K562 (cell line): Measurements from ENCODE around the gene DCP1B. TPM values are rescaled to one million over a fixed set of nuclear protein-coding genes. Genes with fewer than 3 reads are reported as not detected.

Source experiments
- ATAC-seq: fragments of 200-7000 bp; cut with Tn5 transposase; 3 replicates; pipeline ENCODE4 v1.9.1; 2020; ENCODE audit warnings: moderate library complexity
- BruUV-seq: library from RNA; stranded (reverse); fragments of 400-500 nt; replicated peaks from 2 replicates; lab custom pipeline; 2021; lab: Mats Ljungman, UMichigan
- CTCF ChIA-PET: fragments of 300-600 bp; formaldehyde crosslinking; extraction: SDS; loops from one replicate; lab custom pipeline; 2021; ENCODE audit warnings: low intra/inter-chr PET ratio; lab: Yijun Ruan, JAX
- POLR2A ChIA-PET: fragments of 300-600, 350-650 bp; sonication (Branson Sonifier 250); formaldehyde crosslinking; extraction: SDS; loops from one replicate; lab custom pipeline; 2021; ENCODE audit warnings: antibody characterized with exemption, inconsistent platforms; lab: Yijun Ruan, JAX
- DNase-seq, 4 experiments: peaks; one replicate each; pipeline versions ENCODE4 v3.0.0 to v3.0.0-alpha.2; 2011 to 2018; ENCODE audit warnings: low spot score in 3 of 4, mixed read lengths in 3 of 4; ENCODE audit errors: extremely low read depth in 1 of 4
- FAIRE-seq: peaks from 2 replicates; lab custom pipeline; 2011; peaks lifted over from hg19 to GRCh38; lab: Jason Lieb, UNC
- H2AFZ ChIP-seq: 2 replicates; pipeline ENCODE4 v1.6.0; 2011; ENCODE audit warnings: low read depth, low read length, control low read depth, inconsistent platforms
- H3K27ac ChIP-seq: fragments of 200-600 bp; 3 replicates; pipeline ENCODE4 v1.8.0; 2011; ENCODE audit warnings: low read depth, mild to moderate bottlenecking, control low read depth, inconsistent platforms, low read length, moderate library complexity, mixed read lengths; ENCODE audit errors: extremely low read depth
- H3K27me3 ChIP-seq, 2 experiments: fragments of 300-600 bp in 1 of 2; 2 replicates in 1 of 2; 3 replicates in 1 of 2; pipeline versions ENCODE4 v1.6.0 to v1.8.0; 2011; ENCODE audit warnings: inconsistent platforms in 2 of 2, low read length in 2 of 2, mild to moderate bottlenecking in 1 of 2, mixed read lengths in 1 of 2, moderate library complexity in 1 of 2; ENCODE audit not compliant: control insufficient read depth in 2 of 2, insufficient read depth in 2 of 2
- H3K36me3 ChIP-seq: fragments of 300-600 bp; 3 replicates; pipeline ENCODE4 v1.8.0; 2011; ENCODE audit warnings: mild to moderate bottlenecking, low read length, inconsistent platforms; ENCODE audit not compliant: control insufficient read depth, insufficient read depth
- H3K4me1 ChIP-seq, 2 experiments: fragments of 200-600 bp in 1 of 2; replicated peaks in 1 of 2; 2 replicates in 1 of 2; 3 replicates in 1 of 2; pipeline versions ENCODE4 v1.5.1 to v1.8.0; 2011; ENCODE audit warnings: inconsistent platforms in 2 of 2, low read length in 2 of 2, mild to moderate bottlenecking in 1 of 2, mixed read lengths in 1 of 2, moderate library complexity in 1 of 2; ENCODE audit not compliant: control insufficient read depth in 2 of 2, insufficient read depth in 2 of 2
- H3K4me2 ChIP-seq: 2 replicates; pipeline ENCODE4 v1.6.1; 2011; ENCODE audit warnings: low read length, control low read depth, inconsistent platforms, mixed read lengths; ENCODE audit not compliant: insufficient read depth
- H3K4me3 ChIP-seq: fragments of 200-600 bp; sonication (generic), shearing (Covaris generic); 2 replicates; pipeline ENCODE4 v1.5.1; 2016; ENCODE audit warnings: control low read depth, inconsistent platforms
- H3K79me2 ChIP-seq: fragments of 200-600 bp; 3 replicates; pipeline ENCODE4 v1.8.0; 2011; ENCODE audit warnings: low read length, inconsistent platforms; ENCODE audit not compliant: control insufficient read depth, insufficient read depth
- H3K9ac ChIP-seq, 2 experiments: 2 replicates each; pipeline versions ENCODE4 v1.6.0 to v1.6.1; 2011; ENCODE audit warnings: low read depth in 2 of 2, low read length in 2 of 2, control low read depth in 1 of 2, inconsistent platforms in 1 of 2, mild to moderate bottlenecking in 1 of 2, mixed read lengths in 1 of 2; ENCODE audit not compliant: insufficient read depth in 1 of 2
- H3K9me1 ChIP-seq: one replicate; pipeline ENCODE4 v1.6.0; 2011; ENCODE audit warnings: inconsistent platforms, mild to moderate bottlenecking, low read length, moderate library complexity; ENCODE audit not compliant: control insufficient read depth, insufficient read depth
- H3K9me3 ChIP-seq: replicated peaks from 2 replicates; pipeline ENCODE4 v1.5.1; 2011; ENCODE audit warnings: low read depth, low read length, inconsistent platforms; ENCODE audit not compliant: control insufficient read depth, insufficient read depth
- H4K20me1 ChIP-seq: replicated peaks from 2 replicates; pipeline ENCODE4 v1.6.1; 2011; ENCODE audit warnings: low read length, inconsistent platforms, mixed read lengths; ENCODE audit not compliant: control insufficient read depth, insufficient read depth
- BDP1 ChIP-seq: IDR thresholded peaks from 3 replicates; pipeline ENCODE4 v1.6.1; 2011; ENCODE audit not compliant: insufficient read length, insufficient read depth
- CBFB ChIP-seq: sonication (generic); formaldehyde crosslinking; IDR thresholded peaks from 2 replicates; pipeline ENCODE4 v1.4.0; 2020; ENCODE audit warnings: mild to moderate bottlenecking, missing genetic modification reagents
- CBX8 ChIP-seq: fragments of 200-600 bp; sonication (generic); IDR thresholded peaks from 2 replicates; pipeline ENCODE4 v1.6.1; 2012; ENCODE audit warnings: borderline replicate concordance, mixed run types, low read depth, mild to moderate bottlenecking, moderate library complexity, mixed read lengths, low read length, control low read depth, inconsistent platforms; ENCODE audit not compliant: poor library complexity, severe bottlenecking; ENCODE audit errors: extremely low read depth
- ELF1 ChIP-seq: fragments of 200-800 bp; sonication (Bioruptor generic); IDR thresholded peaks from 2 replicates; pipeline ENCODE4 v1.6.1; 2016; ENCODE audit warnings: missing genetic modification characterization, missing compliant biosample characterization
- FOXM1 ChIP-seq, 2 experiments: fragments of 450-650 bp in 1 of 2; sonication (generic) in 1 of 2; formaldehyde crosslinking in 1 of 2; IDR thresholded peaks; 2 replicates each; pipeline versions ENCODE4 v1.6.1 to v1.9.0; 2017 to 2022; ENCODE audit warnings: low read depth in 2 of 2, mild to moderate bottlenecking in 2 of 2, missing genetic modification reagents in 1 of 2, moderate library complexity in 1 of 2
- KLF16 ChIP-seq: IDR thresholded peaks from 2 replicates; pipeline ENCODE4 v1.6.1; 2016; ENCODE audit warnings: antibody characterized with exemption
- POLR3G ChIP-seq: IDR thresholded peaks from 2 replicates; pipeline ENCODE4 v1.6.1; 2011; ENCODE audit not compliant: insufficient read length, insufficient replicate concordance; ENCODE audit errors: extremely low read depth
- RBBP5 ChIP-seq: fragments of 200-600 bp; sonication (generic); IDR thresholded peaks from 2 replicates; pipeline ENCODE4 v1.6.1; 2012; ENCODE audit warnings: borderline replicate concordance, mild to moderate bottlenecking, low read length, control low read depth, inconsistent platforms; ENCODE audit not compliant: insufficient read depth, poor library complexity, severe bottlenecking
- SREBF2 ChIP-seq: sonication (generic); formaldehyde crosslinking; IDR thresholded peaks from 2 replicates; pipeline ENCODE4 v1.4.0; 2020; ENCODE audit warnings: mild to moderate bottlenecking, missing genetic modification reagents
- ZNF324 ChIP-seq: fragments of 250-450 bp; sonication (Bioruptor Pico); IDR thresholded peaks from 2 replicates; pipeline ENCODE4 v1.4.0; 2020; ENCODE audit warnings: mild to moderate bottlenecking
- ZNF507 ChIP-seq: conservative IDR thresholded peaks from 2 replicates; pipeline ENCODE4 v1.6.1; 2017; ENCODE audit warnings: missing genetic modification characterization, missing compliant biosample characterization
- in situ Hi-C: fragments of 300-500 bp; cut with MboI; formaldehyde crosslinking; loops from 4 replicates; pipeline ENCODE4 v1.15.0; 2018; ENCODE audit warnings: inconsistent platforms, mixed read lengths
- intact Hi-C: fragments of 100-400 bp; cut with micrococcal nuclease; formaldehyde crosslinking; loops from 2 replicates; pipeline ENCODE4 v1.14.2; 2022
- polyA plus RNA-seq, 8 experiments: library from polyadenylated mRNA; depleted of rRNA in 4 of 8; stranded (reverse) in 5 of 8; unstranded in 3 of 8; fragments of >200 nt; fragmentation: Nextera tagmentation in 2 of 8; fragmentation: Illumina TruSeq in 1 of 8; extraction: Ambion mirVana in 2 of 8; extraction: Trizol in 1 of 8; gene quantifications; 2 replicates each; pipeline versions ENCODE4 v1.2.1 to v1.2.3, GENCODE V29; 2011 to 2014; ENCODE audit warnings: inconsistent platforms in 1 of 8, missing spikeins in 1 of 8
- total RNA-seq, 7 experiments: library from RNA; depleted of rRNA in 6 of 7; stranded (reverse); fragments of >200 nt in 6 of 7; fragmentation: Illumina TruSeq in 2 of 7; extraction: Trizol in 2 of 7; gene quantifications; 2 replicates each; pipeline versions ENCODE4 v1.2.1 to v1.2.3, GENCODE V29; 2011 to 2021; ENCODE audit warnings: low replicate concordance in 1 of 7
- TF ChIP-seq, protein P1 (sequence below): fragments of 450-650 bp; formaldehyde crosslinking; IDR thresholded peaks from 2 replicates; pipeline ENCODE4 v1.4.0; 2022; ENCODE audit warnings: mild to moderate bottlenecking, moderate library complexity

DCP1B gene
- total and polyA plus RNA-seq, 9 of the 15 experiments (the other 6 are each of a cell fraction or from before 2014, with no cell fraction given) = 0.83 to 7.3 (median 3.4) TPM

GRCh38 chr12:1904875-1905274, 99.4 kb downstream of the DCP1B start:
- no peak for TF ChIP-seq POLR3G
- TF ChIP-seq ZNF507 (tag) = 0 out of 2 replicates have a peak, but pooled peaks have one; percentile 24
- no peak for TF ChIP-seq FOXM1 (IDR thresholded peaks at IDR 0.05; ENCODE audit: low read depth)
- no peak for TF ChIP-seq FOXM1 (CRISPR knock-in tag; IDR thresholded peaks at IDR 0.05; ENCODE audit: low read depth)
- TF ChIP-seq KLF16 = no peak
- no peak for TF ChIP-seq CBX8
- TF ChIP-seq, protein P1, sequence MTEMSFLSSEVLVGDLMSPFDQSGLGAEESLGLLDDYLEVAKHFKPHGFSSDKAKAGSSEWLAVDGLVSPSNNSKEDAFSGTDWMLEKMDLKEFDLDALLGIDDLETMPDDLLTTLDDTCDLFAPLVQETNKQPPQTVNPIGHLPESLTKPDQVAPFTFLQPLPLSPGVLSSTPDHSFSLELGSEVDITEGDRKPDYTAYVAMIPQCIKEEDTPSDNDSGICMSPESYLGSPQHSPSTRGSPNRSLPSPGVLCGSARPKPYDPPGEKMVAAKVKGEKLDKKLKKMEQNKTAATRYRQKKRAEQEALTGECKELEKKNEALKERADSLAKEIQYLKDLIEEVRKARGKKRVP (CRISPR knock-in tag) = no peak
- no peak for TF ChIP-seq SREBF2 (CRISPR knock-in tag)
- TF ChIP-seq ZNF324 (CRISPR knock-in tag) = peak; percentile 98
- TF ChIP-seq BDP1 = no peak
- no peak for TF ChIP-seq RBBP5
- TF ChIP-seq CBFB = no peak
- no peak for TF ChIP-seq ELF1 (tag)
- no peak overlapping the region for H3K27ac ChIP-seq
- FAIRE-seq (no peak), ATAC-seq (no peak), DNase-seq (no peak)
- no peak overlapping the region for H2AFZ ChIP-seq
- no peaks in the 10 kb centered on the region for H3K27me3 ChIP-seq
- intact Hi-C loops (no loop called here), in situ Hi-C loops (no loop called here)
- no peaks in the 10 kb centered on the region for H4K20me1 ChIP-seq
- BruUV-seq = no TSS peak
- H3K36me3 ChIP-seq = no peaks in the 10 kb centered on the region
- ChIA-PET POLR2A (interaction anchor here (1.3 kb wide), 1 partner anchor 12 kb away, joined by 5 read pairs; no protein-coding TSS in a partner anchor), CTCF (no interaction called here)
- H3K9ac ChIP-seq = no peak overlapping the region
- peaks cover 0 to 8% of the 10 kb centered on the region in 2 experiments; a peak in 2 of 5 replicates for H3K4me1 ChIP-seq
- no peaks in the 10 kb centered on the region for H3K9me1 ChIP-seq
- no peaks in the 10 kb centered on the region for H3K79me2 ChIP-seq
- H3K9me3 ChIP-seq = peaks cover 2% of the 10 kb centered on the region; the same call in 1 of the 2 replicates
- no peak overlapping the region for H3K4me3 ChIP-seq
- H3K4me2 ChIP-seq = no peak overlapping the region
